Muscle of leg (tissue), 11 donors: Measurements from ENCODE around the gene RPH3AL. TPM values are rescaled to one million over a fixed set of nuclear protein-coding genes. Genes with fewer than 3 reads are reported as not detected.

Experiments used
- DNase-seq: peaks from one replicate; pipeline ENCODE4 v3.0.0; 2013
- H3K27ac ChIP-seq: one replicate; pipeline ENCODE4 v1.5.1; 2013; ENCODE audit warnings: mild to moderate bottlenecking, low read length, control low read depth
- H3K27me3 ChIP-seq: one replicate; pipeline ENCODE4 v1.6.1; 2013; ENCODE audit warnings: low read length; ENCODE audit not compliant: control insufficient read depth, insufficient read depth
- H3K36me3 ChIP-seq: one replicate; pipeline ENCODE4 v1.6.1; 2013; ENCODE audit warnings: low read length; ENCODE audit not compliant: control insufficient read depth, insufficient read depth
- H3K4me1 ChIP-seq: one replicate; pipeline ENCODE4 v1.6.1; 2013; ENCODE audit warnings: low read length; ENCODE audit not compliant: control insufficient read depth, insufficient read depth
- H3K4me3 ChIP-seq: one replicate; pipeline ENCODE4 v1.5.1; 2013; ENCODE audit warnings: low read length, control low read depth
- H3K9me3 ChIP-seq: replicated peaks from 2 replicates; pipeline ENCODE4 v1.6.1; 2013; ENCODE audit warnings: low read depth, low read length; ENCODE audit not compliant: control insufficient read depth
- WGBS: methylation state at CpG from one replicate; pipeline ENCODE4 v1.1.5; 2013; ENCODE audit warnings: missing lambda C conversion rate; ENCODE audit not compliant: insufficient coverage; 5-methylcytosine and 5-hydroxymethylcytosine counted together
- polyA plus RNA-seq, 8 donors: library from polyadenylated mRNA; unstranded; fragments of 120-200 nt; gene quantifications; one replicate each; pipeline versions ENCODE4 v1.2.1 to v1.2.3, GENCODE V29; 2013; ENCODE audit warnings: inconsistent platforms in 1 of 8, low replicate concordance in 1 of 8; ENCODE audit not compliant: insufficient read length in 8 of 8, insufficient read depth in 1 of 8
- total RNA-seq: library from RNA; stranded (reverse); fragments of 120-200 nt; gene quantifications from one replicate; pipeline ENCODE4 v1.2.4, GENCODE V29; 2013

RPH3AL gene
- total and polyA plus RNA-seq, 9 donors = 3.0 to 6.1 (median 4.8) TPM

- H3K27ac ChIP-seq = no peak overlapping the region
- H3K9me3 ChIP-seq = no peaks in the 10 kb centered on the region
- H3K27me3 ChIP-seq = no peaks in the 10 kb centered on the region
- H3K4me3 ChIP-seq = no peak overlapping the region
- H3K4me1 ChIP-seq = peaks cover 8% of the 10 kb centered on the region
- DNase-seq = no peak
- WGBS = 87% methylated on average over 18 of the region's 18 CpGs
- no peaks in the 10 kb centered on the region for H3K36me3 ChIP-seq
These were observed 62.0 kb downstream of the RPH3AL start for GRCh38 chr17:290626-291025.

GRCh38 chr17:290121-290521 lies 62.5 kb downstream of the RPH3AL start:
- DNase-seq = no peak
- no peaks in the 10 kb centered on the region for H3K9me3 ChIP-seq

GRCh38 chr17:289409-289808 lies 63.2 kb downstream of the RPH3AL start:
- no peak for DNase-seq
- H3K27ac ChIP-seq = no peak overlapping the region
- no peaks in the 10 kb centered on the region for H3K9me3 ChIP-seq
- peaks cover 8% of the 10 kb centered on the region for H3K4me1 ChIP-seq
- H3K36me3 ChIP-seq = no peaks in the 10 kb centered on the region
- no peak overlapping the region for H3K4me3 ChIP-seq
- WGBS = 90% methylated on average over 18 of the region's 18 CpGs
- H3K27me3 ChIP-seq = no peaks in the 10 kb centered on the region

More at GRCh38 chr17:290121-290521, 62.5 kb downstream of the RPH3AL start:
- no peak overlapping the region for H3K4me3 ChIP-seq
- no peaks in the 10 kb centered on the region for H3K36me3 ChIP-seq
- no peaks in the 10 kb centered on the region for H3K27me3 ChIP-seq
- WGBS = 92% methylated on average over 21 of the region's 21 CpGs
- no peak overlapping the region for H3K27ac ChIP-seq
- peaks cover 8% of the 10 kb centered on the region for H3K4me1 ChIP-seq

- Histone ChIP-seq H3K9me3 (no peaks in the 10 kb centered on the region), H3K4me1 (peaks cover 8% of the 10 kb centered on the region), H3K36me3 (no peaks in the 10 kb centered on the region), H3K27ac (no peak overlapping the region), H3K4me3 (no peak overlapping the region), H3K27me3 (no peaks in the 10 kb centered on the region)
- no peak for DNase-seq
- WGBS = 59% methylated on average over 3 of the region's 17 CpGs
These were observed 63.7 kb downstream of the RPH3AL start for GRCh38 chr17:288802-289356.

GRCh38 chr17:286571-286970 lies 66.0 kb downstream of the RPH3AL start:
- no peak overlapping the region for H3K4me3 ChIP-seq
- no peak for DNase-seq
- H3K36me3 ChIP-seq = no peaks in the 10 kb centered on the region
- WGBS = 70% methylated on average over 8 of the region's 16 CpGs
- H3K4me1 ChIP-seq = no peaks in the 10 kb centered on the region
- no peaks in the 10 kb centered on the region for H3K27me3 ChIP-seq
- H3K9me3 ChIP-seq = no peaks in the 10 kb centered on the region
- H3K27ac ChIP-seq = no peak overlapping the region

- no peak for DNase-seq
- no peaks in the 10 kb centered on the region for H3K4me1 ChIP-seq
- no peaks in the 10 kb centered on the region for H3K36me3 ChIP-seq
- 81% methylated on average over 26 of the region's 31 CpGs for WGBS
- no peak overlapping the region for H3K4me3 ChIP-seq
- H3K9me3 ChIP-seq = no peaks in the 10 kb centered on the region
- no peaks in the 10 kb centered on the region for H3K27me3 ChIP-seq
- H3K27ac ChIP-seq = no peak overlapping the region
These were observed 66.7 kb downstream of the RPH3AL start for GRCh38 chr17:285751-286422.

GRCh38 chr17:284676-285355 lies 67.8 kb downstream of the RPH3AL start:
- Histone ChIP-seq H3K27me3 (no peaks in the 10 kb centered on the region), H3K9me3 (no peaks in the 10 kb centered on the region), H3K4me1 (no peaks in the 10 kb centered on the region), H3K27ac (no peak overlapping the region), H3K4me3 (no peak overlapping the region), H3K36me3 (no peaks in the 10 kb centered on the region)
- WGBS = 78% methylated on average over 20 of the region's 29 CpGs
- no peak for DNase-seq

GRCh38 chr17:283911-284675 lies 68.5 kb downstream of the RPH3AL start:
- DNase-seq = no peak
- WGBS = 81% methylated on average over 18 of the region's 25 CpGs

GRCh38 chr17:282912-283882 lies 69.4 kb downstream of the RPH3AL start:
- Histone ChIP-seq H3K4me1 (no peaks in the 10 kb centered on the region), H3K27ac (no peak overlapping the region), H3K4me3 (no peak overlapping the region), H3K36me3 (no peaks in the 10 kb centered on the region), H3K9me3 (no peaks in the 10 kb centered on the region), H3K27me3 (no peaks in the 10 kb centered on the region)
- DNase-seq = no peak
- WGBS = 78% methylated on average over 23 of the region's 28 CpGs

More at GRCh38 chr17:283911-284675, 68.5 kb downstream of the RPH3AL start:
- H3K4me3 ChIP-seq = no peak overlapping the region
- no peaks in the 10 kb centered on the region for H3K9me3 ChIP-seq
- no peak overlapping the region for H3K27ac ChIP-seq
- H3K4me1 ChIP-seq = no peaks in the 10 kb centered on the region
- H3K36me3 ChIP-seq = no peaks in the 10 kb centered on the region
- no peaks in the 10 kb centered on the region for H3K27me3 ChIP-seq
